K562 (cell line): ENCODE measurements around the gene RAD51D. TPM values are rescaled to one million over a fixed set of nuclear protein-coding genes. Genes with fewer than 3 reads are reported as not detected.
A peak's percentile ranks its signal among the peaks of the same experiment; 100 is the strongest.

Experiments
- ATF2 ChIP-seq: sonication (generic); formaldehyde crosslinking; IDR thresholded peaks from 2 replicates; pipeline ENCODE4 v1.8.1; 2022; ENCODE audit warnings: missing genetic modification reagents
- BCLAF1 ChIP-seq, 2 experiments: fragments of 450-650 bp in 1 of 2; IDR thresholded peaks; 2 replicates each; pipeline ENCODE4 v1.6.1; 2011 to 2017; ENCODE audit warnings: low read depth in 2 of 2, antibody characterized with exemption in 1 of 2, borderline replicate concordance in 1 of 2, low read length in 1 of 2, mild to moderate bottlenecking in 1 of 2, mixed read lengths in 1 of 2; ENCODE audit not compliant: control insufficient read depth in 1 of 2
- CBX8 ChIP-seq: fragments of 200-600 bp; sonication (generic); IDR thresholded peaks from 2 replicates; pipeline ENCODE4 v1.6.1; 2012; ENCODE audit warnings: borderline replicate concordance, mixed run types, low read depth, mild to moderate bottlenecking, moderate library complexity, mixed read lengths, low read length, control low read depth, inconsistent platforms; ENCODE audit not compliant: poor library complexity, severe bottlenecking; ENCODE audit errors: extremely low read depth
- ELF4 ChIP-seq: fragments of 450-650 bp; formaldehyde crosslinking; IDR thresholded peaks from 2 replicates; pipeline ENCODE4 v1.4.0; 2022; ENCODE audit warnings: missing genetic modification characterization
- GATAD2A ChIP-seq: fragments of 450-650 bp; IDR thresholded peaks from 2 replicates; pipeline ENCODE4 v1.6.1; 2017
- HMG20A ChIP-seq: fragments of 450-650 bp; formaldehyde crosslinking; conservative IDR thresholded peaks from 2 replicates; pipeline ENCODE4 v1.4.0; 2020; ENCODE audit warnings: mild to moderate bottlenecking, mixed read lengths
- KDM5B ChIP-seq: fragments of 200-600 bp; sonication (generic); IDR thresholded peaks from 2 replicates; pipeline ENCODE4 v1.6.1; 2012; ENCODE audit warnings: low read depth, mild to moderate bottlenecking, moderate library complexity, low read length, control low read depth, inconsistent platforms; ENCODE audit not compliant: insufficient replicate concordance
- MYBL2 ChIP-seq, 2 experiments: fragments of 450-650 bp in 1 of 2; sonication (generic) in 1 of 2; formaldehyde crosslinking in 1 of 2; IDR thresholded peaks; 2 replicates each; pipeline versions ENCODE4 v1.6.1 to v1.8.1; 2017 to 2022; ENCODE audit warnings: borderline replicate concordance in 1 of 2, inconsistent platforms in 1 of 2, low read depth in 1 of 2, mild to moderate bottlenecking in 1 of 2, missing genetic modification reagents in 1 of 2, moderate library complexity in 1 of 2
- NCOA6 ChIP-seq: fragments of 450-650 bp; IDR thresholded peaks from 2 replicates; pipeline ENCODE4 v1.6.1; 2017; ENCODE audit warnings: mild to moderate bottlenecking
- NFRKB ChIP-seq: fragments of 450-650 bp; IDR thresholded peaks from 2 replicates; pipeline ENCODE4 v1.6.1; 2016; ENCODE audit warnings: low read depth
- PKNOX1 ChIP-seq: fragments of 450-650 bp; IDR thresholded peaks from 2 replicates; pipeline ENCODE4 v1.6.1; 2016
- SMAD3 ChIP-seq: fragments of 450-650 bp; formaldehyde crosslinking; conservative IDR thresholded peaks from 2 replicates; pipeline ENCODE4 v1.4.0; 2020; ENCODE audit warnings: mild to moderate bottlenecking
- SP1 ChIP-seq: sonication (generic); formaldehyde crosslinking; IDR thresholded peaks from 2 replicates; pipeline ENCODE4 v1.8.1; 2022; ENCODE audit warnings: mild to moderate bottlenecking, missing genetic modification reagents
- SP2 ChIP-seq: IDR thresholded peaks from 2 replicates; pipeline ENCODE4 v1.6.1; 2011; ENCODE audit warnings: mild to moderate bottlenecking, low read depth, low read length, moderate library complexity; ENCODE audit not compliant: poor library complexity, severe bottlenecking; ENCODE audit errors: extremely low read depth
- TFAM ChIP-seq: fragments of 250-450 bp; sonication (Bioruptor Pico); conservative IDR thresholded peaks from 2 replicates; pipeline ENCODE4 v1.5.0; 2021; ENCODE audit warnings: mild to moderate bottlenecking, moderate library complexity
- THRA ChIP-seq: fragments of 450-650 bp; IDR thresholded peaks from 2 replicates; pipeline ENCODE4 v1.6.1; 2017; ENCODE audit warnings: mild to moderate bottlenecking, moderate library complexity
- XRCC4 ChIP-seq: IDR thresholded peaks from one replicate; pipeline ENCODE4 v1.6.1; 2011; ENCODE audit not compliant: insufficient read depth, insufficient read length; ENCODE audit errors: extremely low read depth
- ZNF699 ChIP-seq: fragments of 250-450 bp; sonication (Bioruptor Pico); IDR thresholded peaks from 2 replicates; pipeline ENCODE4 v1.8.0; 2021; ENCODE audit warnings: mild to moderate bottlenecking, moderate library complexity; ENCODE audit not compliant: insufficient replicate concordance
- ZNF79 ChIP-seq: fragments of 250-450 bp; sonication (Bioruptor Pico); IDR thresholded peaks from 2 replicates; pipeline ENCODE4 v1.4.0; 2020; ENCODE audit warnings: low read depth, mild to moderate bottlenecking, moderate library complexity
- ZZZ3 ChIP-seq: fragments of 450-650 bp; IDR thresholded peaks from 2 replicates; pipeline ENCODE4 v1.6.1; 2016; ENCODE audit warnings: antibody characterized with exemption, mild to moderate bottlenecking, moderate library complexity
- polyA plus RNA-seq, 8 experiments: library from polyadenylated mRNA; depleted of rRNA in 4 of 8; stranded (reverse) in 5 of 8; unstranded in 3 of 8; fragments of >200 nt; fragmentation: Nextera tagmentation in 2 of 8; fragmentation: Illumina TruSeq in 1 of 8; extraction: Ambion mirVana in 2 of 8; extraction: Trizol in 1 of 8; gene quantifications; 2 replicates each; pipeline versions ENCODE4 v1.2.1 to v1.2.3, GENCODE V29; 2011 to 2014; ENCODE audit warnings: inconsistent platforms in 1 of 8, missing spikeins in 1 of 8
- total RNA-seq, 7 experiments: library from RNA; depleted of rRNA in 6 of 7; stranded (reverse); fragments of >200 nt in 6 of 7; fragmentation: Illumina TruSeq in 2 of 7; extraction: Trizol in 2 of 7; gene quantifications; 2 replicates each; pipeline versions ENCODE4 v1.2.1 to v1.2.3, GENCODE V29; 2011 to 2021; ENCODE audit warnings: low replicate concordance in 1 of 7

Gene RAD51D
- total and polyA plus RNA-seq, 9 of the 15 experiments (the other 6 are each of a cell fraction or from before 2014, with no cell fraction given), result 2.2 to 16.9 (median 8.7) TPM

- TF ChIP-seq THRA (no peak), MYBL2 (IDR thresholded peaks at IDR 0.05; ENCODE audit: low read depth) (no peak), MYBL2 (CRISPR knock-in tag; IDR thresholded peaks at IDR 0.05; ENCODE audit: borderline replicate concordance) (no peak), XRCC4 (no peak), PKNOX1 (no peak), GATAD2A (peak; percentile 81; the same call in 1 of the 2 replicates), ZZZ3 (no peak), ELF4 (CRISPR knock-in tag) (peak; percentile 32; the same call in 1 of the 2 replicates), SP1 (CRISPR knock-in tag) (no peak), ZNF79 (CRISPR knock-in tag) (no peak), KDM5B (no peak), SP2 (no peak), SMAD3 (CRISPR knock-in tag) (no peak), ZNF699 (no peak), CBX8 (no peak), TFAM (no peak), HMG20A (CRISPR knock-in tag) (no peak), NFRKB (no peak; the same call in 1 of the 2 replicates), ATF2 (CRISPR knock-in tag) (no peak), NCOA6 (no peak), BCLAF1 (IDR thresholded peaks at IDR 0.05; ENCODE audit: borderline replicate concordance in 1 of 2, control insufficient read depth in 1 of 2, low read depth in 2 of 2, low read length in 1 of 2) (no peak)
Observed at GRCh38 chr17:35119370-35120165, at the start of gene RAD51D (continued).
